Right ventricle myocardium inferior (tissue), 1 donor: ENCODE measurements around the gene PCMT1. TPM values are rescaled to one million over a fixed set of nuclear protein-coding genes. Genes with fewer than 3 reads are reported as not detected.

Experiments
- ATAC-seq: fragments of 200-7000 bp; cut with Tn5 transposase; one replicate; pipeline ENCODE4 v1.9.1; 2020; ENCODE audit warnings: mild to moderate bottlenecking, moderate library complexity
- DNase-seq: peaks from one replicate; pipeline ENCODE4 v3.0.0; 2021; ENCODE audit errors: missing footprints
- intact Hi-C: fragments of 100-400 bp; cut with DNase I; formaldehyde crosslinking; loops from one replicate; pipeline ENCODE4 v1.11.0; 2022
- long read RNA-seq: library from polyadenylated mRNA; unstranded; transcript quantifications from one replicate; pipeline ENCODE4 v2.0.0, GENCODE V29; 2021
- total RNA-seq: library from RNA; stranded (reverse); fragmentation: NEBNext Ultra II Directional; extraction: Animal tissue kit (Norgen Biotek cat#: 25700); gene quantifications from one replicate; pipeline ENCODE4 v1.2.1, GENCODE V29; 2021
- donor health status: DM: no; HTN: yes; CAD: no; lungs with severe emphysema.

Gene PCMT1
- total RNA-seq, result 173 TPM
- long read RNA-seq, transcript PCMT1-205 (8 exons, 1,984 nt), result major isoform, 72 of 87 reads
- long read RNA-seq, transcript PCMT1-201 (7 exons, 1,293 nt), result minor isoform, 6 of 87 reads
- long read RNA-seq, transcript PCMT1-203 (8 exons, 1,938 nt), result minor isoform, 6 of 87 reads
- long read RNA-seq, partial matches to known transcripts, result 1 of 87 reads
- long read RNA-seq, other reads (novel, unspliced or antisense), result 2 of 87 reads

- intact Hi-C loops, result no loop called here
Measured at GRCh38 chr6:149749594-149750135, at the start of gene PCMT1. Gene PCMT1 (plus strand): TSS chr6:149749741. CDS start chr6:149749902, 161 bp downstream.

GRCh38 chr6:149701714-149702113 lies 47.8 kb upstream of the PCMT1 start:
- no peak for ATAC-seq
- intact Hi-C loops, result no loop called here
- no peak for DNase-seq

More at GRCh38 chr6:149749594-149750135, at the start of gene PCMT1:
- peak; percentile 97 for DNase-seq
- ATAC-seq, result peak; percentile 98

- ATAC-seq (no peak), DNase-seq (no peak)
- intact Hi-C loops, result loop anchor here (10.0 kb wide), 1 partner anchor 147 kb away; the partner anchor contains the start of gene GINM1
Measured at GRCh38 chr6:149711711-149712110, 37.8 kb upstream of the PCMT1 start.

GRCh38 chr6:149714442-149714841 lies 35.1 kb upstream of the PCMT1 start:
- intact Hi-C loops, result loop anchor here (10.0 kb wide), 1 partner anchor 150 kb away; the partner anchor contains the start of gene GINM1
- ATAC-seq (no peak), DNase-seq (no peak)

GRCh38 chr6:149716181-149716963 lies 33.2 kb upstream of the PCMT1 start:
- DNase-seq, result no peak
- ATAC-seq, result no peak
- intact Hi-C loops, result loop anchor here (2.0 to 10.0 kb wide), 2 partner anchors 68 to 152 kb away; partner anchors contain the start of genes GINM1 and KATNA1

- DNase-seq, result no peak
- ATAC-seq, result no peak
- intact Hi-C loops, result loop anchor here (2.0 to 10.0 kb wide), 2 partner anchors 68 to 152 kb away; partner anchors contain the start of genes GINM1 and KATNA1
Measured at GRCh38 chr6:149717255-149717587, 32.3 kb upstream of the PCMT1 start.

- DNase-seq (peak; percentile 96), ATAC-seq (peak; percentile 94)
- intact Hi-C loops, result loop anchor here (2.0 to 10.0 kb wide), 2 partner anchors 69 to 153 kb away; partner anchors contain the start of genes GINM1 and KATNA1
Measured at GRCh38 chr6:149717588-149718458, 31.7 kb upstream of the PCMT1 start, which contains the start of gene LATS1. Gene LATS1 (minus strand): TSS chr6:149718101. CDS start chr6:149702126, 15,975 bp downstream.

GRCh38 chr6:149719531-149719930 lies 30.0 kb upstream of the PCMT1 start:
- intact Hi-C loops, result loop anchor here (10.0 kb wide), 1 partner anchor 155 kb away; the partner anchor contains the start of gene GINM1
- ATAC-seq, result no peak

GRCh38 chr6:149723262-149723661 lies 26.3 kb upstream of the PCMT1 start:
- ATAC-seq (no peak), DNase-seq (no peak)
- intact Hi-C loops, result loop anchor here (5.0 to 10.0 kb wide), 3 partner anchors 142 to 292 kb away; partner anchors contain the start of gene LRP11

More at GRCh38 chr6:149719531-149719930, 30.0 kb upstream of the PCMT1 start:
- DNase-seq, result no peak

GRCh38 chr6:149723771-149724417 lies 25.6 kb upstream of the PCMT1 start:
- ATAC-seq (peak; percentile 86), DNase-seq (no peak)
- intact Hi-C loops, result loop anchor here (5.0 to 10.0 kb wide), 3 partner anchors 141 to 291 kb away; partner anchors contain the start of gene LRP11

GRCh38 chr6:149725785-149726184 lies 23.8 kb upstream of the PCMT1 start:
- intact Hi-C loops, result loop anchor here (10.0 kb wide), 2 partner anchors 139 to 289 kb away; partner anchors contain the start of gene LRP11
- ATAC-seq, result no peak

GRCh38 chr6:149727793-149728498 lies 21.6 kb upstream of the PCMT1 start:
- ATAC-seq (peak; percentile 57), DNase-seq (no peak)
- intact Hi-C loops, result loop anchor here (10.0 kb wide), 2 partner anchors 137 to 287 kb away; partner anchors contain the start of gene LRP11

More at GRCh38 chr6:149725785-149726184, 23.8 kb upstream of the PCMT1 start:
- no peak for DNase-seq

- ATAC-seq (no peak), DNase-seq (no peak)
- intact Hi-C loops, result loop anchor here (10.0 kb wide), 2 partner anchors 136 to 286 kb away; partner anchors contain the start of gene LRP11
Measured at GRCh38 chr6:149728499-149729234, 20.9 kb upstream of the PCMT1 start.

GRCh38 chr6:149729824-149730223 lies 19.7 kb upstream of the PCMT1 start:
- ATAC-seq, result no peak
- intact Hi-C loops, result loop anchor here (10.0 kb wide), 2 partner anchors 135 to 285 kb away; partner anchors contain the start of gene LRP11
- DNase-seq, result no peak

- intact Hi-C loops, result no loop called here
- ATAC-seq (no peak), DNase-seq (no peak)
Measured at GRCh38 chr6:149733089-149733720, 16.3 kb upstream of the PCMT1 start.

GRCh38 chr6:149734915-149735314 lies 14.6 kb upstream of the PCMT1 start:
- intact Hi-C loops, result no loop called here
- ATAC-seq, result no peak
- DNase-seq, result no peak
